SK-N-SH treated with all-trans-retinoic acid at 6 μM for 48 hours (cell line): ENCODE results near the gene MYH9.

Experiments
- CREB5 ChIP-seq: fragments of 250-450 bp; sonication (Bioruptor Pico); IDR thresholded peaks from 2 replicates; pipeline ENCODE4 v1.5.1; 2020; ENCODE audit warnings: low read depth, mild to moderate bottlenecking, moderate library complexity
- OSR1 ChIP-seq: fragments of 250-450 bp; sonication (Bioruptor Pico); IDR thresholded peaks from 2 replicates; pipeline ENCODE4 v1.8.0; 2022; ENCODE audit warnings: moderate library complexity, mild to moderate bottlenecking, inconsistent platforms
- PPARA ChIP-seq: fragments of 250-450 bp; sonication (Bioruptor Pico); IDR thresholded peaks from 2 replicates; pipeline ENCODE4 v1.5.0; 2020; ENCODE audit warnings: mild to moderate bottlenecking, borderline replicate concordance
- ZFP3 ChIP-seq: fragments of 250-450 bp; sonication (Bioruptor Pico); IDR thresholded peaks from 2 replicates; pipeline ENCODE4 v1.5.0; 2020; ENCODE audit warnings: mild to moderate bottlenecking, moderate library complexity
- ZFP30 ChIP-seq: fragments of 450-650 bp; formaldehyde crosslinking; IDR thresholded peaks from 2 replicates; pipeline ENCODE4 v1.5.0; 2022; ENCODE audit warnings: mild to moderate bottlenecking, moderate library complexity
- ZNF70 ChIP-seq: fragments of 450-650 bp; formaldehyde crosslinking; IDR thresholded peaks from 2 replicates; pipeline ENCODE4 v1.5.0; 2020; ENCODE audit warnings: mild to moderate bottlenecking, moderate library complexity
- ZNF8 ChIP-seq: fragments of 450-650 bp; formaldehyde crosslinking; IDR thresholded peaks from 2 replicates; pipeline ENCODE4 v1.5.0; 2020; ENCODE audit warnings: mild to moderate bottlenecking, moderate library complexity
- TF ChIP-seq, protein P1 (sequence below): fragments of 250-450 bp; sonication (Bioruptor Pico); IDR thresholded peaks from 2 replicates; pipeline ENCODE4 v1.5.0; 2020; ENCODE audit warnings: mild to moderate bottlenecking, moderate library complexity

- TF ChIP-seq OSR1 (no peak), ZFP30 (CRISPR knock-in tag) (no peak), ZNF70 (CRISPR knock-in tag) (no peak), ZFP3 (CRISPR knock-in tag) (no peak), PPARA (CRISPR knock-in tag) (no peak), ZNF8 (CRISPR knock-in tag) (no peak), CREB5 (CRISPR knock-in tag) (no peak)
- TF ChIP-seq, protein P1, sequence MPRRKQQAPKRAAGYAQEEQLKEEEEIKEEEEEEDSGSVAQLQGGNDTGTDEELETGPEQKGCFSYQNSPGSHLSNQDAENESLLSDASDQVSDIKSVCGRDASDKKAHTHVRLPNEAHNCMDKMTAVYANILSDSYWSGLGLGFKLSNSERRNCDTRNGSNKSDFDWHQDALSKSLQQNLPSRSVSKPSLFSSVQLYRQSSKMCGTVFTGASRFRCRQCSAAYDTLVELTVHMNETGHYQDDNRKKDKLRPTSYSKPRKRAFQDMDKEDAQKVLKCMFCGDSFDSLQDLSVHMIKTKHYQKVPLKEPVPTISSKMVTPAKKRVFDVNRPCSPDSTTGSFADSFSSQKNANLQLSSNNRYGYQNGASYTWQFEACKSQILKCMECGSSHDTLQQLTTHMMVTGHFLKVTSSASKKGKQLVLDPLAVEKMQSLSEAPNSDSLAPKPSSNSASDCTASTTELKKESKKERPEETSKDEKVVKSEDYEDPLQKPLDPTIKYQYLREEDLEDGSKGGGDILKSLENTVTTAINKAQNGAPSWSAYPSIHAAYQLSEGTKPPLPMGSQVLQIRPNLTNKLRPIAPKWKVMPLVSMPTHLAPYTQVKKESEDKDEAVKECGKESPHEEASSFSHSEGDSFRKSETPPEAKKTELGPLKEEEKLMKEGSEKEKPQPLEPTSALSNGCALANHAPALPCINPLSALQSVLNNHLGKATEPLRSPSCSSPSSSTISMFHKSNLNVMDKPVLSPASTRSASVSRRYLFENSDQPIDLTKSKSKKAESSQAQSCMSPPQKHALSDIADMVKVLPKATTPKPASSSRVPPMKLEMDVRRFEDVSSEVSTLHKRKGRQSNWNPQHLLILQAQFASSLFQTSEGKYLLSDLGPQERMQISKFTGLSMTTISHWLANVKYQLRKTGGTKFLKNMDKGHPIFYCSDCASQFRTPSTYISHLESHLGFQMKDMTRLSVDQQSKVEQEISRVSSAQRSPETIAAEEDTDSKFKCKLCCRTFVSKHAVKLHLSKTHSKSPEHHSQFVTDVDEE = no peak
Measured at GRCh38 chr22:36356708-36357624, 30.8 kb downstream of the MYH9 start.
